ENCODE measurements around the gene SNX27.

Gene SNX27

GRCh38 chr1:151716405-151716762 lies 104.5 kb downstream of the SNX27 start:
- TF ChIP-seq CTCF (IDR thresholded peaks at IDR 0.05; ENCODE audit: low read depth, low read length): no peak
- in situ Hi-C loops (cut with HindIII; ENCODE audit: low sequenced_read_pairs): no loop called here
- H3K4me3 ChIP-seq (ENCODE audit: low read depth, low read length): no peak overlapping the region
- DNase-seq (ENCODE audit: low read depth, low spot score): no peak

GRCh38 chr1:151716771-151717631 lies 105.2 kb downstream of the SNX27 start, which contains the start of gene CELF3:
Gene CELF3, minus strand, starts transcription at chr1:151716803. Its CDS starts 783 bp downstream, at chr1:151716020.
- H3K4me3 ChIP-seq (ENCODE audit: low read depth, low read length): no peak within 1 kb of the TSS
- no peak for TF ChIP-seq CTCF (IDR thresholded peaks at IDR 0.05; ENCODE audit: low read depth, low read length)
- DNase-seq (ENCODE audit: low read depth, low spot score): no peak
- in situ Hi-C loops (cut with HindIII; ENCODE audit: low sequenced_read_pairs): no loop called here

GRCh38 chr1:151718011-151718431 lies 106.2 kb downstream of the SNX27 start:
- no peak for DNase-seq (ENCODE audit: low read depth, low spot score)
- in situ Hi-C loops (cut with HindIII; ENCODE audit: low sequenced_read_pairs): no loop called here
- no peak for TF ChIP-seq CTCF (IDR thresholded peaks at IDR 0.05; ENCODE audit: low read depth, low read length)
- H3K4me3 ChIP-seq (ENCODE audit: low read depth, low read length): no peak overlapping the region

- no peak overlapping the region for H3K4me3 ChIP-seq (ENCODE audit: low read depth, low read length)
- no peak for DNase-seq (ENCODE audit: low read depth, low spot score)
- no peak for TF ChIP-seq CTCF (IDR thresholded peaks at IDR 0.05; ENCODE audit: low read depth, low read length)
- in situ Hi-C loops (cut with HindIII; ENCODE audit: low sequenced_read_pairs): no loop called here
Measured at GRCh38 chr1:151718666-151719065, 106.8 kb downstream of the SNX27 start.

- DNase-seq (ENCODE audit: low read depth, low spot score): no peak
- no peak overlapping the region for H3K4me3 ChIP-seq (ENCODE audit: low read depth, low read length)
- in situ Hi-C loops (cut with HindIII; ENCODE audit: low sequenced_read_pairs): no loop called here
- no peak for TF ChIP-seq CTCF (IDR thresholded peaks at IDR 0.05; ENCODE audit: low read depth, low read length)
Measured at GRCh38 chr1:151720125-151720524, 108.3 kb downstream of the SNX27 start.

- TF ChIP-seq CTCF (IDR thresholded peaks at IDR 0.05; ENCODE audit: low read depth, low read length): no peak
- in situ Hi-C loops (cut with HindIII; ENCODE audit: low sequenced_read_pairs): no loop called here
- peak; percentile 26 for DNase-seq (ENCODE audit: low read depth, low spot score)
- H3K4me3 ChIP-seq (ENCODE audit: low read depth, low read length): peak overlapping the region; percentile 33
Measured at GRCh38 chr1:151720554-151720953, 108.7 kb downstream of the SNX27 start.

Measured in astrocyte of the spinal cord (primary cell).